H9 (cell line): Measurements from ENCODE around the gene SELENOW. TPM values are rescaled to one million over a fixed set of nuclear protein-coding genes. Genes with fewer than 3 reads are reported as not detected.
A peak's percentile ranks its signal among the peaks of the same experiment; 100 is the strongest.

Source experiments
- DNase-seq: peaks from one replicate; pipeline ENCODE4 v3.0.0-alpha.2; 2017
- H2AFZ ChIP-seq: one replicate; pipeline ENCODE4 v1.6.1; 2013; ENCODE audit warnings: mild to moderate bottlenecking, low read length, control low read depth, moderate library complexity
- H2AK5ac ChIP-seq: 2 replicates; pipeline ENCODE4 v1.6.1; 2013; ENCODE audit warnings: low read length, control low read depth, mixed read lengths; ENCODE audit not compliant: insufficient read length
- H2BK120ac ChIP-seq: one replicate; pipeline ENCODE4 v1.6.1; 2013; ENCODE audit warnings: low read depth, mild to moderate bottlenecking, low read length, control low read depth, inconsistent platforms; ENCODE audit not compliant: poor library complexity, severe bottlenecking
- H2BK12ac ChIP-seq: 2 replicates; pipeline ENCODE4 v1.6.1; 2013; ENCODE audit warnings: low read length, control low read depth, mixed read lengths, low read depth; ENCODE audit not compliant: insufficient read length
- H2BK15ac ChIP-seq: 2 replicates; pipeline ENCODE4 v1.6.1; 2013; ENCODE audit warnings: low read depth, low read length, control low read depth
- H2BK20ac ChIP-seq: one replicate; pipeline ENCODE4 v1.6.1; 2013; ENCODE audit warnings: low read depth, mild to moderate bottlenecking, low read length, control low read depth, inconsistent platforms; ENCODE audit not compliant: poor library complexity, severe bottlenecking
- H2BK5ac ChIP-seq: 2 replicates; pipeline ENCODE4 v1.6.1; 2013; ENCODE audit warnings: low read length, control low read depth, mixed read lengths; ENCODE audit not compliant: insufficient read length
- H3K14ac ChIP-seq: 2 replicates; pipeline ENCODE4 v1.6.1; 2013; ENCODE audit warnings: low read length, control low read depth; ENCODE audit not compliant: insufficient read depth
- H3K18ac ChIP-seq: 2 replicates; pipeline ENCODE4 v1.6.1; 2013; ENCODE audit warnings: low read depth, mild to moderate bottlenecking, mixed read lengths, low read length, control low read depth; ENCODE audit not compliant: insufficient read length
- H3K23ac ChIP-seq: 2 replicates; pipeline ENCODE4 v1.6.1; 2013; ENCODE audit warnings: low read length, control low read depth, mixed read lengths, low read depth; ENCODE audit not compliant: insufficient read length
- H3K23me2 ChIP-seq: 2 replicates; pipeline ENCODE4 v1.6.1; 2013; ENCODE audit warnings: low read depth, mild to moderate bottlenecking, mixed read lengths, low read length, control low read depth; ENCODE audit not compliant: insufficient read length, poor library complexity, severe bottlenecking
- H3K27ac ChIP-seq: 2 replicates; pipeline ENCODE4 v1.5.1; 2013; ENCODE audit warnings: low read length, control low read depth, mixed read lengths, low read depth; ENCODE audit not compliant: insufficient read length
- H3K27me3 ChIP-seq: 2 replicates; pipeline ENCODE4 v1.6.1; 2013; ENCODE audit warnings: low read length, control low read depth, inconsistent platforms; ENCODE audit not compliant: insufficient read depth
- H3K4ac ChIP-seq: 2 replicates; pipeline ENCODE4 v1.6.1; 2013; ENCODE audit warnings: low read depth, mild to moderate bottlenecking, control low read depth, inconsistent platforms, low read length, moderate library complexity
- H3K4me1 ChIP-seq: 2 replicates; pipeline ENCODE4 v1.6.1; 2013; ENCODE audit warnings: low read length, control low read depth, inconsistent platforms; ENCODE audit not compliant: insufficient read depth
- H3K4me2 ChIP-seq: 2 replicates; pipeline ENCODE4 v1.6.1; 2013; ENCODE audit warnings: low read length, control low read depth, mixed read lengths; ENCODE audit not compliant: insufficient read length, insufficient read depth
- H3K56ac ChIP-seq: 2 replicates; pipeline ENCODE4 v1.6.1; 2013; ENCODE audit warnings: low read depth, mild to moderate bottlenecking, mixed read lengths, low read length, control low read depth; ENCODE audit not compliant: insufficient read length
- H3K79me1 ChIP-seq: 2 replicates; pipeline ENCODE4 v1.6.1; 2013; ENCODE audit warnings: low read depth, mild to moderate bottlenecking, moderate library complexity, low read length, control low read depth, inconsistent platforms; ENCODE audit not compliant: insufficient read depth, poor library complexity, severe bottlenecking
- H3K79me2 ChIP-seq: 2 replicates; pipeline ENCODE4 v1.6.1; 2013; ENCODE audit warnings: low read length, control low read depth, inconsistent platforms; ENCODE audit not compliant: insufficient read depth
- H3K9ac ChIP-seq: 2 replicates; pipeline ENCODE4 v1.6.1; 2013; ENCODE audit warnings: low read length, control low read depth, mixed read lengths; ENCODE audit not compliant: insufficient read length; ENCODE audit errors: extremely low read depth
- H3K9me3 ChIP-seq: one replicate; pipeline ENCODE4 v1.6.1; 2013; ENCODE audit warnings: low read depth, low read length, inconsistent platforms; ENCODE audit not compliant: control insufficient read depth
- H3T11ph ChIP-seq: one replicate; pipeline ENCODE4 v1.6.1; 2013; ENCODE audit warnings: mild to moderate bottlenecking, low read length, control low read depth, inconsistent platforms
- H4K20me1 ChIP-seq: one replicate; pipeline ENCODE4 v1.6.1; 2013; ENCODE audit not compliant: control insufficient read depth, insufficient read length, insufficient read depth
- H4K5ac ChIP-seq: 2 replicates; pipeline ENCODE4 v1.6.1; 2013; ENCODE audit warnings: low read depth, mild to moderate bottlenecking, mixed read lengths, low read length, control low read depth; ENCODE audit not compliant: insufficient read length
- H4K8ac ChIP-seq: replicated peaks from 2 replicates; pipeline ENCODE4 v1.6.1; 2013; ENCODE audit warnings: low read length, control low read depth, mixed read lengths, low read depth; ENCODE audit not compliant: insufficient read length
- H4K91ac ChIP-seq: 2 replicates; pipeline ENCODE4 v1.6.1; 2013; ENCODE audit warnings: low read depth, mild to moderate bottlenecking, moderate library complexity, mixed read lengths, low read length, control low read depth; ENCODE audit not compliant: insufficient read length
- H3K27ac Mint-ChIP-seq, 3 experiments: 2 replicates in 2 of 3; 3 replicates in 1 of 3; pipeline ENCODE4 v1.8.0; 2020 to 2021; ENCODE audit warnings: mixed read lengths in 3 of 3, mild to moderate bottlenecking in 1 of 3, moderate library complexity in 1 of 3
- H3K27me3 Mint-ChIP-seq: 2 replicates; pipeline ENCODE4 v1.8.0; 2021; ENCODE audit warnings: low read depth, mild to moderate bottlenecking, moderate library complexity, mixed read lengths
- H3K36me3 Mint-ChIP-seq, 3 experiments: 2 replicates in 2 of 3; 3 replicates in 1 of 3; pipeline ENCODE4 v1.8.0; 2020 to 2021; ENCODE audit warnings: low read depth in 3 of 3, mixed read lengths in 3 of 3; ENCODE audit not compliant: insufficient read depth in 1 of 3
- H3K4me1 Mint-ChIP-seq, 2 experiments: 2 replicates each; pipeline ENCODE4 v1.8.0; 2020; ENCODE audit warnings: mixed read lengths in 2 of 2
- H3K4me3 Mint-ChIP-seq, 2 experiments: 2 replicates in 1 of 2; 3 replicates in 1 of 2; pipeline ENCODE4 v1.8.0; 2020 to 2021; ENCODE audit warnings: mild to moderate bottlenecking in 2 of 2, mixed read lengths in 2 of 2, moderate library complexity in 1 of 2
- H3K9me3 Mint-ChIP-seq, 2 experiments: 2 replicates in 1 of 2; 3 replicates in 1 of 2; pipeline ENCODE4 v1.8.0; 2020; ENCODE audit warnings: mild to moderate bottlenecking in 2 of 2, mixed read lengths in 2 of 2, moderate library complexity in 1 of 2
- WGBS: extraction: QIAGEN DNeasy Blood & Tissue Kit; methylation state at CpG from one replicate; pipeline ENCODE4 v1.1.7; 2013; ENCODE audit warnings: missing lambda C conversion rate, low lambda C conversion rate, mixed read lengths; ENCODE audit not compliant: insufficient read length; ENCODE audit errors: extremely low coverage; 5-methylcytosine and 5-hydroxymethylcytosine counted together
- total RNA-seq: library from RNA; stranded (reverse); gene quantifications from 2 replicates; pipeline ENCODE4 v1.2.1, GENCODE V29; 2021
- TF ChIP-seq, protein P1 (sequence below): fragments of 200-600 bp; sonication (generic); conservative IDR thresholded peaks from 3 replicates; pipeline ENCODE4 v1.8.0; 2021; ENCODE audit warnings: antibody characterized with exemption, mild to moderate bottlenecking

Gene SELENOW
- total RNA-seq, 1 experiment from 2014 or later, result 388 TPM

DNA sequence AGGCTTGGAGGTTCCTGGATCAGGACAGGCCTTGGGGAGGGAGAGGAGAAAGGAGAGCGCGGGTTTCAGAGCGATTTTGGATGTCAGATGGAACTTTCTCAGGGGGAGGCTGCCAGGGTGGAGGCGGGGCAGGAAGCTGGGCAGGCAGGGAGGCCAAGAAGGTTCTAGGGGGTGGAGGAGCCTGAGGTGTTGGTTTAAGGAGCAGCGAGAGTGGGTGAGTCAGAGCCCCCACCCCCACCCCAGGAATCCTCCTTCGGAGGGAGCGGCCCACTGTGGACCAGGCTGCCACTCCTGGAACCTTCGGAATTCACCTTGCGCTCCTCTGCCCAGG, 49.1 kb upstream of the SELENOW start:
- Histone ChIP-seq H3K4me2 (peak overlapping the region; percentile 30), H2BK5ac (no peak overlapping the region), H4K20me1 (no peaks in the 10 kb centered on the region), H2BK12ac (no peak overlapping the region), H3K9ac (no peak overlapping the region), H2BK120ac (no peak overlapping the region), H3K79me1 (no peaks in the 10 kb centered on the region), H3K79me2 (no peaks in the 10 kb centered on the region), H2BK20ac (no peak overlapping the region), H4K91ac (no peak overlapping the region), H3K4me1 (peaks cover 4% of the 10 kb centered on the region; the same call in 1 of the 2 replicates), H3K9me3 (no peaks in the 10 kb centered on the region), H2BK15ac (no peak overlapping the region), H4K5ac (no peak overlapping the region), H3K14ac (no peak overlapping the region), H3K27ac (no peak overlapping the region), H3K18ac (no peak overlapping the region), H3K27me3 (no peaks in the 10 kb centered on the region), H3K56ac (no peak overlapping the region), H3K23me2 (peaks cover 6% of the 10 kb centered on the region), H2AFZ (no peak overlapping the region), H3K23ac (no peak overlapping the region), H2AK5ac (no peak overlapping the region), H3T11ph (no peak overlapping the region), H3K4ac (no peak overlapping the region), H4K8ac (no peak overlapping the region)
- DNase-seq, result peak; percentile 66
- H3K4me3 Mint-ChIP-seq, result peak overlapping the region; percentile 80 to 91
- peaks cover 11 to 13% of the 10 kb centered on the region in 2 experiments for H3K4me1 Mint-ChIP-seq
- no CpG with 5 or more reads among the region's 9 CpGs for WGBS
- no peaks in the 10 kb centered on the region; a peak in 1 of 5 replicates for H3K9me3 Mint-ChIP-seq
- TF ChIP-seq, protein P1, sequence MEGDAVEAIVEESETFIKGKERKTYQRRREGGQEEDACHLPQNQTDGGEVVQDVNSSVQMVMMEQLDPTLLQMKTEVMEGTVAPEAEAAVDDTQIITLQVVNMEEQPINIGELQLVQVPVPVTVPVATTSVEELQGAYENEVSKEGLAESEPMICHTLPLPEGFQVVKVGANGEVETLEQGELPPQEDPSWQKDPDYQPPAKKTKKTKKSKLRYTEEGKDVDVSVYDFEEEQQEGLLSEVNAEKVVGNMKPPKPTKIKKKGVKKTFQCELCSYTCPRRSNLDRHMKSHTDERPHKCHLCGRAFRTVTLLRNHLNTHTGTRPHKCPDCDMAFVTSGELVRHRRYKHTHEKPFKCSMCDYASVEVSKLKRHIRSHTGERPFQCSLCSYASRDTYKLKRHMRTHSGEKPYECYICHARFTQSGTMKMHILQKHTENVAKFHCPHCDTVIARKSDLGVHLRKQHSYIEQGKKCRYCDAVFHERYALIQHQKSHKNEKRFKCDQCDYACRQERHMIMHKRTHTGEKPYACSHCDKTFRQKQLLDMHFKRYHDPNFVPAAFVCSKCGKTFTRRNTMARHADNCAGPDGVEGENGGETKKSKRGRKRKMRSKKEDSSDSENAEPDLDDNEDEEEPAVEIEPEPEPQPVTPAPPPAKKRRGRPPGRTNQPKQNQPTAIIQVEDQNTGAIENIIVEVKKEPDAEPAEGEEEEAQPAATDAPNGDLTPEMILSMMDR, result no peak
- H3K27me3 Mint-ChIP-seq, result no peaks in the 10 kb centered on the region; the same call in 1 of the 2 replicates
- H3K36me3 Mint-ChIP-seq, result peaks cover 0 to 14% (median 10%) of the 10 kb centered on the region in 3 experiments; a peak in 6 of 7 replicates
- peak overlapping the region; percentile 32 to 90 (median 45); a peak in 5 of 7 replicates for H3K27ac Mint-ChIP-seq
